Stimulated activated CD4-positive, alpha-beta T cell treated with anti-CD3 and anti-CD28 coated beads, Interleukin-1b, Interleukin-23, amount 100 ng/mL, for 24 hours (primary cell): Measurements from ENCODE around the gene PARD3.

Source experiments
- DNase-seq, 4 experiments: peaks; one replicate each; pipeline ENCODE4 v3.0.0-alpha.2; 2020; ENCODE audit warnings: low read depth in 4 of 4, low spot score in 1 of 4

PARD3 gene

DNA sequence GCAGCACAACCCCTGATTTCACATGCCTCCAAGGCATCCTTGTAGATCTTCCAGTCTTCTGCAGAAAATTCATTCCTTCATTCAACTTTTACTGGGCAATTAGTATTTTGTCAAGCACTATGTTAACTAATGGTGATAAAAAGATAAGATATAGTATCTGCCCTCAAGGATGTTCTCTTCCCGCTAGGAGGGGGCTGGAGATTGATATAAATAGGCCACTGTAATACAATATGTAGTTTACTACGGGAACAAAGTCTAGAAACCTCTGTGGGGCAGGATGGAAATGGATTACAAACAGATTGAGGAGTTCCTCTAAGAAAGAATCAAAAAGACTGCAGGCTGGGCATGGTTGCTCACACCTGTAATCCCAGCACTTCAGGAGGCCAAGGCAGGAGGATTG, 10.3 kb upstream of the PARD3 start:
- DNase-seq = no peak

DNA sequence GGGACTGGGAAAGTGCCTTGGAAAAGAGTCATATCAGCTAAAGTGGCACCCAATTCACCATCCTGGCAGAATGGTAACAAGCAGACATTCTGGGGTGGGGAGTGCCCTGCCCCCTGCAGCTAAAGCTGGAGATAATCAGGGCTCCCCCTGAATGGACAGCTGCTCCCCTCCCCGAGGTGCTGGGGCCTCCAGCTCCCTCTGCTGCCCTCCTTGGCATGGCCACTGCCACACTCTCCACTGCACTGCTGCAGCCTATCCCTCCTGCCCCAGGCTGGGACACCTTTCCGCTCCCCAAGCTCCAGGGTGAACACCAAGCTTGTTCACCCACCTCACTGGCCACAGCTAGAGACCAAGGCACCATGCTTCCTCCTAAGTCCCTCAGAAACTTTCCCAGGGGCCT, 9.8 kb upstream of the PARD3 start:
- no peak for DNase-seq

DNA sequence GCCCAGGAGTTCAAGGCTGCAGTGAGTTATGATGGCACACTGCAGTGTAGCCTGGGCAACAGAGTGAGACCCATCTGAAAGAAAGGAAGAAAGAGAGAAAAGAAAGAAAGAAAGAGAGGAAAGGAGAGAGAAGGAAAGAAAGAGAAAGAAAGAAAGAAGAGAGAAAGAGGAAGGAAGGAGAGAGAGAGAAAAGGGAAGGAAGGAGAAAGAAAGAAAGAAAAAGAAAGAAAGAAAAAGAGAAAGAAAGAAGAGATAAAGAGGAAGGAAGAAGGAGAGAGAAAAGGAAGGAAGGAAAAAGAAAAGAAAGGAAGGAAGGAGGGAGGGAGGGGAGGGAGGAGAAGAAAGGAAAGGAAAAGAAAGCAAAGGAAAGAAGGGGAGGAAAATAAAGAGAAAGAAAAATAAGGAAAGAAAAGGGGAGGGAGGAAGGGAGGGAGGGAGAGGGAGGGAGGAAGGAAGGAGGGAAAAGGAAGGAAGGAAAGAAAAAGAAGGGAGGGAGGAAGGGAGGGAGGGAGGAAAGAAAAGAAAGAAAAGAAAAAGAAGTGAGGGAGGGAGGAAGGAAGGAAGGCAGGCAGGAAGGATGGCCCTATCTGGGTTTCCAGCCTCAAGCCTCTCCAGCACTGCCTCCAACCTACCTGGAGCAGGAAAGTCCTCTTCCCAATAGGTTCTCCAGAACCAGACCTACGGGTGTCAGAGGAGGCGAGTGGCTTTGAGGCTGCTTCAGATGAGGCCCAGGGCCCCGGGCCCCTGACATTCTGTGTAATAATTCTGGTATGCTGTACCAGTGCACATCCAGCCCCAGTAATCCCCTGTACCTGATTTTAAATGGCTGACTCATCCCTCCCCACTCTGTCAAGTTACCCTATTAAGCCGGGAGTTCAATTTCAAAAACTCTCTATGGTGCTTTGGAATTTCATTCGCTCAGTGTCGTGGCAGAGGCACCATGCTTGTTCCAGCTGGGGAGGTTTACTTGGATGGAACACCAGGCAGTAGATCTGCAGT, 6.8 kb upstream of the PARD3 start:
- no peak for DNase-seq

DNA sequence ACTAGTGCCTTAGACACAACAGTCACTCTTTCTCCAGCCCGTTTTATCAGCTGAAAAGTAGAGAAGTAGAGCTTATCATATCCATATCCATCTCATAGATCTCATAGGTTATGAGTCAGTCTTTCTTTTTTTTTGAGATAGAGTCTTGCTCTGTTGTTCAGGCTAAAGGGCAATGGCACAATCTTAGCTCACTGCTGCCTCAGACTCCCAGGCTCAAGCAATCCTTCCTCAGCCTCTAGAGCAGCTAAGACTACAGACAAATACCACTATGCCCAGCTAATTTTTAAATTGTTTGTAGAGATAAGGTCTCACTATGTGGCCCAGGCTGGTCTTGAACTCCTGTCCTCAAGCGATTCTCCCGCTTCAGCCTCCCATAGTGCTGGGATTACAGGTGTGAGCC, 2.5 kb upstream of the PARD3 start:
- DNase-seq = no peak

DNA sequence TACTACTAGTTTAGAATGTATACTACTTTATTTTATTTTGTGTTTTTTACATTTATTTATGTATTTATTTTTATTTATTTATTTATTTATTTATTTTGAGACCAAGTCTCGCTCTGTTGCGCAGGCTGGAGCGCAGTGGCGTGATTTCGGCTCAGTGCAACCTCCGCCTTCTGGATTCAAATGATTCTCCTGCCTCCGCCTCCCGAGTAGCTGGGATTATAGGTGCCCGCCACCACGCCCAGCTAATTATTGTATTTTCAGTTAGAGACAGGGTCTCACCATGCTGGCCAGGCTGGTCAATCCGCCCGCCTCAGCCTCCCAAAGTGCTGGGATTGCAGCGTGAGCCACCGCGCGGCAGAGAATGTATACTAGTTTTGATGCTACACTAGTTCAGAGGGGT, 2.0 kb upstream of the PARD3 start:
- DNase-seq = no peak

DNA sequence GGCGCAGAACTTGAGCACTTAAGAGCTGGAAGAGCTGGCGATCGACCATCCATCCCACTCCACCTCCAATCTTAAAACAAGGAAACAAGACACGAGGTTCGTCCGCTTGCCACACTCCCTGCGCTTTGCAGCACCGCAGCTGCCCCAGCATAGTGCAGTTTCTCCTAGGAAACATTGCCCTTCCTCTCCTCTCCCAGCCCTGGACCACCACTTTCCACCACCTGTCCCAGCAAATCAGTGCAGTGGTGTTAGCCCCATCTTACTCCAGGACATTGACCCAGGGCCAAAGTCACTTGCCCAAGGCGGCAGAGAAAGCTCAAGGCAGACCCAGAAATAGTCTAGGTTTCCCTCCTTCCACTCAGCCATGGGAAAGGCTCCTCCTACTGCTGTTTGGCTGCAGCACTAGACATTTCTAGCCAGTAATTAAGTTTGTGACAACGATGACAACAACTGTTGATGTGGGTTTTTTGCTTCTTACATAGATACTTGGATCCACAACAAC, 1.5 kb upstream of the PARD3 start:
- no peak for DNase-seq

DNA sequence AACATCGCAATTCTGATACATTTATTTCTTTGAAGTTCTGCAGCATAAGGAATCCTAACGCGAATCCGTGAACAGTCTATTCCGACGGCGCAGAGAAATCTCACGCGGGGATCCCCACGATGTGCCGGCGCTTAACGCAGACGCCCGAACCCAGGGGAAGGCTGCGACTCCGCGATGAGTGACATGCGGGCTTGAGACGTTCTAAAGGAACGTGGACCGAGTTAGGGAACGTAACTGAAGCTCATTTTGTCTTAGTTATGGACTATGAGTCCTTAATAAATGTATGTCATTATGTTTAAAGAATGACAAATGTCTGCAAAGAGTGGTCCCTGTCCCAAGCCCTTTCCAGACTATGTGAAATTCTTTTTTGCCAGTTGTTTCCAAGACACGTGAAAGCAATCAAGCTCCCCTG, 995 bp upstream of the PARD3 start:
- DNase-seq = no peak

DNA sequence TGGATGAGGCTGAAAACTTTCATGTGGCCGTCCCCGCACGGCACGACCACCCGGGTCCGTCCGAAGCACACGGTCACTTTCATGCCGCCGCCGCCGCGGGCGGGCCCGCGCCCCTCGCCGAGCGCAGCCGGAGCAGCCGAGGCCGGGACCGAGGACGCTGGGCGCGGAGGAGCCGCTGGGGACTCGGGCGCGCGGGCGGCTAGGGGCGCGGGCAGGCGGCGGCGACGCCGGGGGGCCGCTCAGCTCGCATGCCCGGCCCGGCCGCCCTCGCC, 247 bp downstream of the PARD3 start:
- DNase-seq = no peak

DNA sequence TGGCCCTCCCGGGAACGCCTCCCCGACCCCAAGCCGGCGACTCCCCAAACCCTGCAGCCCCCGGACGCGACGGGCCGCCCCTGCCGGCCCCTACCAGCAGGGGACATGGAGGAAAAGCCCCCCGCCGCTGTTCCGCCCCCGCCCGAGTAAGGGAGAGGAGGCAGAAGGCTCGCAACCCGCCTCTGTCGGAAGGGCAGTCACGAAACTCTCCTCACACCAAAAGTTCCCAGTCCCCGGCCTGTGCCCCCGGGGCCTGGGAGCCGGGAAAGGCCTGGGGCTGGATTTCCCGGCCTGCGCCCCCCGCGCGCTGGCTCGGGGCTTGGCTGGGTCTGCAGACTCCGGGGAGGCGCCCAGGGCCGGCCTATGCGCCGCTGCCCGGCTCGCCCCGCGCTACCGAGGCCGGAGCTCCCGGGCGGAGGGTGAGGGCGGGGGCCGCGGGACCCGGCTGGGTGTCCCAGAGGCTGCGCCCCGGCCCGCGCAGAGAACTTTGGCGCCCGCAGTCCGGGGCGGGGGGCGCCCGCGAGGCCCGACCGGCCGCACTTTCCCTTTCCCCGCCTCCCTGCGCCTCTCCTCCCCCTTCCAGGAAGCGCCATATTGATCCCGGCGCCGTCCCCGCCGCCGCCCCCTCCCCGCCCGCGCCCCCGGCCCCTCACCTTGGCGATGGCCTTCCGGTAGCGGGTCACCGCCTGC, 728 bp downstream of the PARD3 start:
- no peak for DNase-seq

DNA sequence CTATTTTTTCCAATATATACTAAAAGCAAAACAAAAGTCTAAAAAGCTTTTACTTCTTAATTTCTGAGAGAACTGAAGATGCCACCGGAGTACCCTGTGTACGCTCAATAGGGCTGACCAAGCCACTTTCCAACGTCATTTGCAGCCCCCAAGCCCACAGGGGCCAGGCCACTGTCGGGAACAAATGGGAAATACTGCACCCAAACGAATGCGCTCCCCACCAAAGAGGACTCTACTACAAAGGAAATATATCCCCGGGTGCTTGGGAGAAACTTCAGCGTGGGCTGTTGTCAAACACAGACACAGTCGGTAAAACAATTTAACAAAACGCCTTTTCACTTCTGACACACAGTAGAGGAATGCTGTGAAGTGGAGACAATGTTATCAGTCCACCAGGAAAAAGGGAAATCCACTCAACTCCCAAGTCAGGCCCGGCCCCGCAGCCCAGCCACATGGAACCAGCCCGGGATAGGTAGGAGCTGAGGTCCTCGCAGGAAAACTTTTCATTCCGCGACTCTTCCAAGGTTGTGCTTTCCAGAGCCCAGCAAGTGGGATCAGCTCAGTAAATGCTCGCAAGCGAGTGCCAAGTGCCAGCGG, 1.4 kb downstream of the PARD3 start:
- DNase-seq = no peak

DNA sequence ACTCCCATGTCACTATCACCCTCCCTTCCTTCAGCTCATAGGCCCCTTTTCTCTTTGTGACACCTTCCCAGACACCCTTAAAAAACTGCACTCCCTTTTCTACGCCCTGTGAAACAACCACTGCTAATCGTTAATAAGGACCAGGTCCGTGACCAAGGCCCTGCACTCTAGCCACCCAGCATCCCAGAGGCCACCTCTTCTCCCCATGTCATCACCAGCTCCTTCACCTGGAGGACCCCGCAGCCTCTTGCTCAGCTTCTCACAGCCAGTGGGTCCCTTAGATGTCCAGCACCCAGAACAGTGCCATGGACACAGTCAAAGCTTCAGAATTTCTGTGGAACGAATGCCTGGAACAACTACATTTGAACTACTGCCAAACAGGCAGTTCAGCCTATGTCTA, 2.3 kb downstream of the PARD3 start:
- no peak for DNase-seq

DNA sequence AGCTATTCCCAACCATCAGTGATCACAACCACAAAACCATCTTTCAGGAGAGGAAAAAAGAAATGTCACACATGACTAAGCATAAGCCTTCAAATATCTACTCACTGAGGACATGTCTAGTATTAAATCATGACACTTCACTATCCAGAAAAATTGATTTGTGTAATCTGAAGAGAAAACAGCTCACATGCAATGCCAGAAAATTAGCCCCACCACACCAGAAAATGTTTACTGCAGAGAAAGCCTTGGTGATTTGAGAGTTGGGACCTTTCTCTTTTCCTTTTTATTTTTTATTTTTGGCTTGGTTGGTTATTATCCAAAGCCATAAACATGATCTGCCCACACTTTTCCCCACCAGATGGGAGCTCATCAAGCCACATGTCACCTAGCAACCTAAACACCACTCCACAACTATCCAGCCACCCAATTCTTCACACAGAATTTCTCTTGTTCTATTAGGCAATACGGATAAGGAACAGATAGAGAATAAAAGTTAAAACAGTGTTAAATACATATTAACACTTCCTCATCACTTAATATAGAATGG, 3.1 kb downstream of the PARD3 start:
- no peak for DNase-seq

DNA sequence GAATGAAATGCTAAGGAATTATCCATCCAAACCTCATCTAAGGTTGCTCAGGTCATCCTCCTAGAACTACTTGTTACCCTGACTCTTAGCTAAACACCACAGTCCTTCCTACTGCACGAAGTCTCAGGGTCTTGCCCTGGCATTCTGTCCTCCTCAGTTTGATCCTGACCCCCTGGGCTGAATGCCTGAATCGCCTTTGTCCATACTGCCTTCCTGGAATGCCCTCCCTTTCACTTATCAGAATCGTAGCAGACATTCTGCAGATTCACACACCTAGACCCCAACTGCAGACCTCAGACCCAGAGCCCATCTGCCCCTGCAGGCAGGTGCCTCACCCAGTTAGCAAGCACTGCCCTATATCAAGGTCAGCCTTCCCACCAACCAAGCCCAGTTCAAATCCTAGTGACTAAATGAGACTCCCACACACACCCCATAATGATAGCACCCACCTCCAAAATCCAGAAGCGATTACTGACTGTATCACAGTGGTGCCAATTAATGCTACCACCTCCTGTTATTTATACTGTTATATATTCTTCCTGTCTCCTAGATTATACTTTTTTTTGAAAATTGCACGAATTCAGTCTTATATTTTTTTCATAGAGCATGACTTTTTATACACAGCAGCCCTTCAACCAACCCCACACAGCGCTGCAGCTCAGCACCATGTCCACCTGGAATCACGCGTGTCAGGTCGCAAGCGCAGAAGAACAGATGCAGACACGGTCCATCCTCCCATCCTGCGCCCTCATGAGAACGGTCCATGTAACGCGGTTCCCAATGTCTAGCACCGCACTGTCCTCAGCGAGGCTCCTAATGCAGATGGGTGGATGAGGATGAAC, 3.7 kb downstream of the PARD3 start:
- no peak for DNase-seq

DNA sequence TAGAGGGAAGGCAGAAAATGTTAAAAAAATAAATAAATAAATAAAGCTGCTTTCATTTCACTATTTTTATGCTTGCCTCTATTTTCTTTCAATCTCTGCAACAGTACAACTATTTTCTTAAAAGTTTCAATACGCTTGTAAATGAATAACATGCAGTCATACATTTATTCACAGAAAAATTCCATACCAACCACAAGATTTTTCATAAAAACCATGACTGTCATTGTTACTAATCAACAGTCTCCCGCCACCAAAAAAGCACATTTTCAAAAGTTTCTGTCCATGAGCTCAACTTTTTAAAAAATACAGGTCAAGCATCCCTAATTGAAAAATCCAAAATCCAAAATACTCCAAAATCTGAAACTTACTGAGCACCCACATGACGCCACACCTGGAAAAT, 5.3 kb downstream of the PARD3 start:
- DNase-seq = no peak

DNA sequence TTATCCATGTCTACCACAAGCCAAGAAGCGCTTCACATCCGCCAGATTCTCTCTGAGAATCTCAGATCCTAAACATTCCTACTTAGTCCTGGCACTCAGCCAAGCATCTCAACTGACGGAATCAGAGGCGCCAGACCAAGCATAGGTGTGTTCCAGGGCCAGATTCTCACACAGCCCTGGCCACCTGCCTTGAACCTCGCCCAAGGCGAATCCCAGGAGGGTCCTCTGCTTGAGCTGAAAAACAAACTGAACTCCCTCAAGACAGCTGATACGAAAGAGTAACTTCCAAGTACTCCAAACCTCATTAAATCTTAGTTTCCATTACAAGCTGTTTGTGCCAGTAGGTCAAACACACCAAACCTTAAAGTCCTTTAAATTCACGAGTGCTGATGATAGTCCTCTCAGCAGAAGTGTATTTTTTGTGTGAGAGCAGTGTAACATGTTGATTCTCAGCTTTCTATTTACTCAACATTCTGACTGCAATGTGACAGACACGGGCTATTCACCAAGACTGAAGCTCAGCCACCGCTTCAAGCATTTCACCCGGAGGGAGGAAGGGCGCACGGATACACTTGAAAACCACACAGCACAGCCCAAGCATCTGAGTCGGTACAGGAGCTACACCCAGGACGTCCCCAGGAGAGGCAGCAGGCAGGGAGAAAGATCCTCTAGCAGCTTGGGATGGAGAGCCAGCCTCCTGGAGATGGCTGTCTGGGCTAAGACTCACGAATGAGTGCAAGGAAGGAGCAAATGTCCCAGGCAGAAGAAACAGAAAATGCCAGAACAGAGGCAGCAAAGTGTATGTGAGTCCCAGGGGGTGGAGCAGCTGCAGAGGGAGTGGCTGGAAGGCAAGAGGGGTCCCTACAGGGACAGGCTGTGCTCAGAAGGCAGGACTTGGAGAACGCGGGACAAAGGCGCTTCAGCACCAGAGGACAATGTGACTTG, 6.0 kb downstream of the PARD3 start:
- no peak for DNase-seq

DNA sequence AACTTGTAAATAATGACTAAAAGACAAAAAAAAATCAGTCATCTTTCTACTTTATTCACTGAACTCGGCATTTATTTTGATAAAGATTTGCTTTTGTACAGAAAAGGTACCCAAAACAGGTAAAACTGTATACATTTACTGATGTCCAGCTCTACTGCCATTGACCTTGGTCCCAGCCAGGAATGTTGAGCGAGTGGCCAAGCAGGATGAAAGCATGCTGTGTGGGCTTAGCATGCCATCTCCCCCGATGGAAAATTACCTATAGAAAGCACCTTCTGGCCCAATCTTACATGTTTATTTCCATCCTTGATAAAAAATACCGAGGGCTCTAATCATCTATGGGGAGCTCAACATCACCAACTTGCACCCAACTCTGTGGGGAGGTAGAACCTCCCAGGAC, 6.8 kb downstream of the PARD3 start:
- DNase-seq = no peak

DNA sequence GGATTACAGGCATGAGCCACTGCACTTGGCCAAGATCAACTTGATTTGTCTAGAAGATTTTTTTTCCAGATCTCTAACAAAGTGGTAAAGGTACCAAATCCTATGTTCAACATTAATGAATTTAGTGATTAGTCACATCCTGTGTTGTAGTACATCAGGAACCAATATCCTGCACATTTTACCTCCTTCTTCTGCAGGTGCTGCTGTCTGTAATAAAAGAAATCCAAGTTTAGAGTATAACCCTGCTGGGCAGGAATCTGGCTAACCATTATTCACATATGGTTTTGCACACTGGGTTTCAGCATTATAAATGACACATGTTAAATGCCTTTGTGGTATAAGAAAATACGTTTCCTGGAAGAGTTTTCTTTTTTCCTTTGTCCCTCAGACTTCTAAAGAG, 10.8 kb downstream of the PARD3 start:
- DNase-seq = no peak

DNA sequence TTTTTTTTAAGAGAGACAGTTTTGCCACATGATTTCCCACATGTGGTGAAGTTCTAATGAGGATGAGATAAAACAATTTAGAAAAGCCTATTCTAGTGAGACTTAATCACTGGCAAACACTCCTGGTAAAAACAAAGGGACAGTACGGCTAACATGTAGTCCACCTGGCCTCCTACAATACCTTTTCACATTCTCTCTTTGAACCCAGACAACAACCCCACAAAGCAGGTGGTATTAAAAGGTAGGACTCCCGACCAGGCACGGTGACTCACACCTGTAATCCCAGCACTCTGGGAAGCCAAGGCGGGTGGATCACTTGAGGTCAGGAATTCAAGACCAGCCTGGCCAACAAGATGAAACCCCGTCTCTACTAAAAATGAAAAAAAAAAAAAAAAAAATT, 12.4 kb downstream of the PARD3 start:
- no peak for DNase-seq

DNA sequence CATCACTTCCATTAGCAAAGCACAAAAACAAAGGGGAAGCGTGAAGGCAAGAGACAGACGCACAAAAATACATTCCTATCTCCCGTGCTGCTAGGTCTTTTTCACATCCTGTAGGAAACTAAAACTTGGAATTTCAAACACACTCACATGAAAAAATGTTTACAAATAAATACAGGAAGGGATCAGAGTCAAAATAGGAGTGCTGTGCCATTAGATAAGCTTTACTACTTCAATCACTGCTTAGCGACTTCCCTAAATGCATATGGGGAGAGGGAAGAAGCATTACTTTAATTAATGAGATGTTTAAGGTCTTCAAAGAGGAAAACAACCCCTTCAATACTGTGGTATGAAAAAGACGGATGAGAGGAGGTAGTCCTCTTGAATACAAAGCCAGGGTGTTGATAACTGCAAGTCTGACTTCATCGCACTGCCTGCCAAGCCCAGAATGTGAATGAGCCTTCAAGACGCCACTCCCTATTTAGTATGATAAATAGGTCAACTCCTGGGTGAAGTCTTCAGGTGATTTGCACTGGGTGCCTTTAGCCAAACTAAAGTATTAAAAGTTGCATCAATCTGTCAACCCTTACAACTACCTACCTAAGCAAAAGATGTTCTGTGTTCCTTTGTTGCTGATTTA, 13.9 kb downstream of the PARD3 start:
- no peak for DNase-seq
